Limb (tissue), 2 donors: ENCODE results near the gene SMIM7.

Source experiments
- DNase-seq, 2 donors: peaks; one replicate each; pipeline ENCODE4 v3.0.0-alpha.2; 2016; ENCODE audit errors: extremely low spot score in 2 of 2

The SMIM7 gene

DNA sequence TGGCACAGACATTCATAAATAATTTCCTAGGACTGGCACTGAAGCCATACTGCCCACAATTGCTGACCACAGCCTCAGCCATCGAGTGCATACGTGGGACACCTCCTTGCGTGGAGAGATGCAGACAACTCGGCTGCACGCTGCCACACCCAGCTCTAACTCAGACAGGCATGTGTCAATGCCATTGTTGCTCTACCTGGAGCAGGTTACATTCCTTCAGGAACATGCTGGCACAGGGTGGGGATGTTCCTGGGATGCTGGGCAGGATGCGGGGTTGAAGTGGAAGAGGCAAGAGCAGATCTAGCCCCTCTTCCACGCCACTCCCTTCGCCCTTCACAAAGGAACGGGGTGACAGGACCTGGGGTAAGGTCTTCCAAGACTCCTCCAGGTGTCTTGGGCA, 63.5 kb downstream of the SMIM7 start:
- DNase-seq, result no peak
